HS-5 (cell line): Measurements from ENCODE around the gene MYPN.
"Not testable (repeated sequence)": the region's sequence is repeated elsewhere in the genome, so short reads cannot be mapped to it uniquely, and the experiment has no call there.

Experiments
- DNase-seq: peaks from one replicate; pipeline ENCODE4 v3.0.0-alpha.2; 2012; ENCODE audit warnings: low read depth

The MYPN gene, protein sequence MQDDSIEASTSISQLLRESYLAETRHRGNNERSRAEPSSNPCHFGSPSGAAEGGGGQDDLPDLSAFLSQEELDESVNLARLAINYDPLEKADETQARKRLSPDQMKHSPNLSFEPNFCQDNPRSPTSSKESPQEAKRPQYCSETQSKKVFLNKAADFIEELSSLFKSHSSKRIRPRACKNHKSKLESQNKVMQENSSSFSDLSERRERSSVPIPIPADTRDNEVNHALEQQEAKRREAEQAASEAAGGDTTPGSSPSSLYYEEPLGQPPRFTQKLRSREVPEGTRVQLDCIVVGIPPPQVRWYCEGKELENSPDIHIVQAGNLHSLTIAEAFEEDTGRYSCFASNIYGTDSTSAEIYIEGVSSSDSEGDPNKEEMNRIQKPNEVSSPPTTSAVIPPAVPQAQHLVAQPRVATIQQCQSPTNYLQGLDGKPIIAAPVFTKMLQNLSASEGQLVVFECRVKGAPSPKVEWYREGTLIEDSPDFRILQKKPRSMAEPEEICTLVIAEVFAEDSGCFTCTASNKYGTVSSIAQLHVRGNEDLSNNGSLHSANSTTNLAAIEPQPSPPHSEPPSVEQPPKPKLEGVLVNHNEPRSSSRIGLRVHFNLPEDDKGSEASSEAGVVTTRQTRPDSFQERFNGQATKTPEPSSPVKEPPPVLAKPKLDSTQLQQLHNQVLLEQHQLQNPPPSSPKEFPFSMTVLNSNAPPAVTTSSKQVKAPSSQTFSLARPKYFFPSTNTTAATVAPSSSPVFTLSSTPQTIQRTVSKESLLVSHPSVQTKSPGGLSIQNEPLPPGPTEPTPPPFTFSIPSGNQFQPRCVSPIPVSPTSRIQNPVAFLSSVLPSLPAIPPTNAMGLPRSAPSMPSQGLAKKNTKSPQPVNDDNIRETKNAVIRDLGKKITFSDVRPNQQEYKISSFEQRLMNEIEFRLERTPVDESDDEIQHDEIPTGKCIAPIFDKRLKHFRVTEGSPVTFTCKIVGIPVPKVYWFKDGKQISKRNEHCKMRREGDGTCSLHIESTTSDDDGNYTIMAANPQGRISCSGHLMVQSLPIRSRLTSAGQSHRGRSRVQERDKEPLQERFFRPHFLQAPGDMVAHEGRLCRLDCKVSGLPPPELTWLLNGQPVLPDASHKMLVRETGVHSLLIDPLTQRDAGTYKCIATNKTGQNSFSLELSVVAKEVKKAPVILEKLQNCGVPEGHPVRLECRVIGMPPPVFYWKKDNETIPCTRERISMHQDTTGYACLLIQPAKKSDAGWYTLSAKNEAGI (N-terminal part only)

GRCh38 chr10:68109331-68109730 lies at the start of gene MYPN:
TSS of gene MYPN (plus strand) at chr10:68109488. CDS start at chr10:68121439, 11,951 bp downstream.
- DNase-seq = no peak

DNA sequence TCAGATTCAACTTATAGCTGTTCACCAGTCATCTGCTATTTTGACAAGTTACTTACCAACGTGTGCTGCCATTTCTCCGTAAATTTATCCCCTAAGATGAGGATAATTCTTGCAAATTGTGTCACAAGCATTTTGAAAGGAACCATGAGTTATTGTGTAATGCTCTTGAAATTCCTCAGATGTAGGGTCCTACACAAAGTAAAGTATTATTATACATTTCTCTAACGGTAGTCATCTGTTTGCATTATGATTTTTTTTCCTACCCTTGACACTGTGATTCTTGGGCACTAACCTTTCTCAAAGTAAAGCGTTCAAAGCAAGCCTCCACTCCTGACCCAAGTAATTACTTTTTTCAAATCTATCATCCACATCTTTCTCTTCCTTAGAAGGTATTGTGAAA lies 42.3 kb upstream of the MYPN start:
- DNase-seq = no peak

- DNase-seq = no peak
Observed at GRCh38 chr10:68067508-68067907, 41.8 kb upstream of the MYPN start.

DNA sequence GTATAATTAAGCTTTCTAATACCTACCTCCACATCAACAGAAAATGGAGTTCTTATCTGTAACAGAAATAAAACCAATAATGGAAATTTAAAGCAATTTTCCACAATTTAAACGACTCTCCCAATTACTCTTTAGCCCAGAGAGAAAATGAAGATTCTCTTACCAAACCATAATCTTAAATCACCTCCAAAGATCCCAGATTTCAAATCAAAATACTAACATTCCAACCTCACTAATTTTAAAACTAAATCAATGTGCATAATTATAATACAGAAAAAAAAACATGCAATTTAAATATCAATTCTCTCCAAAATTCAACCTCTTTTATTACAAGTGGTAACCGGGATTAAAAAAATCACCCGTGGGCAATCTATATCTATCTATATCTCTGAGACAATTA lies 35.7 kb upstream of the MYPN start:
- DNase-seq = no peak

GRCh38 chr10:68074031-68074774 lies 35.1 kb upstream of the MYPN start:
- DNase-seq = no peak

GRCh38 chr10:68074775-68075549 lies 34.3 kb upstream of the MYPN start, which contains the start of gene HERC4:
TSS of gene HERC4 (minus strand) at chr10:68075283. CDS start at chr10:68073108, 2,175 bp downstream.
- DNase-seq = peak; percentile 66

GRCh38 chr10:68075550-68076004 lies 33.7 kb upstream of the MYPN start:
- no peak for DNase-seq

- not testable (repeated sequence) for DNase-seq
Observed at GRCh38 chr10:68076081-68076480, 33.2 kb upstream of the MYPN start.

- no peak for DNase-seq
Observed at GRCh38 chr10:68077026-68077425, 32.3 kb upstream of the MYPN start.

- no peak for DNase-seq
Observed at GRCh38 chr10:68079434-68079833, 29.9 kb upstream of the MYPN start.

- no peak for DNase-seq
Observed at GRCh38 chr10:68080853-68081431, 28.3 kb upstream of the MYPN start.

GRCh38 chr10:68081916-68082315 lies 27.4 kb upstream of the MYPN start:
- no peak for DNase-seq

- DNase-seq = no peak
Observed at GRCh38 chr10:68082872-68083271, 26.4 kb upstream of the MYPN start.

DNA sequence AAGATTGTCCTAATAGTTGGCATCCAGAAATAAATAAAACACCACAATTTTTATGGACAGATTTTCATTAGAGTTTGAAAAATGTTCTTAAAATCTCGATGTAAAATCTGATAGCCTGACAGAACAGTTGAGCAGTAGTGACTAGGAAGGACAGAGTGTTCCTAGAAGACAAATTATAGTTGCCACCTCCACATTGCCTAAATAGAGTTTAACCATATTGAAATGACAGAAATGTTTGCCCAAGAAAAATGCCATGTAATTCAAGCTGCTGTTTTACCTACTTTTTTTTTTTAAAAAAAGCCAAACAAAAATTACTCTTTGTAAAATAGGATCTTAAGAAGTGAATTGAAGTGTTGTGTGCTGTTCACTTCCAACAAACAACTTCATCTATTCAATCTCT lies 25.3 kb upstream of the MYPN start:
- DNase-seq = no peak

- DNase-seq = no peak
Observed at GRCh38 chr10:68084469-68084868, 24.8 kb upstream of the MYPN start.

GRCh38 chr10:68086011-68086410 lies 23.3 kb upstream of the MYPN start:
- DNase-seq = no peak

- DNase-seq = no peak
Observed at GRCh38 chr10:68086910-68087684, 22.2 kb upstream of the MYPN start.

GRCh38 chr10:68087685-68088401 lies 21.4 kb upstream of the MYPN start:
- DNase-seq = no peak

DNA sequence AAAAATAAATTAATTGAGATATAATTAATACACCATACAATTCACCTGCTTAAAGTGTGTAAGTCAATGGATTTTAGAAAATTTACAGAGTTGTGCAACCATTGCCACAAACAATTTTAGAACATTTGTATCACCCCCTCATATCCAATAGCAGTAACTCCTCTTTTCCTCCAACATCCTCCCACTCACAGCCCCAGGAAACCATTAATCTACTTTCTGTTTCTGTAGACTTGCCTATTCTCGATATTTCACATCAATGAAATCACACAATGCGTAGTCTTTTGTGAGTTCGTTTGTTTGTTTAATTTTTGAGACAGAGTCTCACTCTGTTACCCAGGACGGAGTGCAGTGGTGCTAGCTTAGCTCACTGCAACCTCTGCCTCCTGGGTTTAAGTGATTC lies 20.5 kb upstream of the MYPN start:
- no peak for DNase-seq
